HUES64 (cell line): ENCODE results near the gene OSBPL10.

ENCODE experiments used
- H3K27ac ChIP-seq: 2 replicates; pipeline ENCODE4 v1.7.0; 2013; ENCODE audit warnings: low read depth, low read length, inconsistent platforms
- H3K27me3 ChIP-seq: 2 replicates; pipeline ENCODE4 v1.6.1; 2013; ENCODE audit warnings: mild to moderate bottlenecking, low read length; ENCODE audit not compliant: insufficient read depth
- H3K36me3 ChIP-seq: 2 replicates; pipeline ENCODE4 v1.6.1; 2013; ENCODE audit warnings: mild to moderate bottlenecking, low read length; ENCODE audit not compliant: insufficient read depth
- H3K4me1 ChIP-seq: 2 replicates; pipeline ENCODE4 v1.6.1; 2013; ENCODE audit warnings: mild to moderate bottlenecking, low read length, moderate library complexity; ENCODE audit not compliant: insufficient read depth
- H3K4me3 ChIP-seq: 2 replicates; pipeline ENCODE4 v1.5.1; 2013; ENCODE audit warnings: mild to moderate bottlenecking, low read length, moderate library complexity
- H3K9ac ChIP-seq: 2 replicates; pipeline ENCODE4 v1.6.1; 2013; ENCODE audit warnings: mild to moderate bottlenecking, low read depth, low read length
- H3K9me3 ChIP-seq: 2 replicates; pipeline ENCODE4 v1.6.1; 2013; ENCODE audit warnings: low read depth, low read length; ENCODE audit not compliant: insufficient read depth
- WGBS: fragments of 150-250, 120-280 bp; methylation state at CpG from one replicate; pipeline ENCODE4 v1.1.7; 2013; ENCODE audit warnings: missing lambda C conversion rate; 5-methylcytosine and 5-hydroxymethylcytosine counted together

Gene OSBPL10

DNA sequence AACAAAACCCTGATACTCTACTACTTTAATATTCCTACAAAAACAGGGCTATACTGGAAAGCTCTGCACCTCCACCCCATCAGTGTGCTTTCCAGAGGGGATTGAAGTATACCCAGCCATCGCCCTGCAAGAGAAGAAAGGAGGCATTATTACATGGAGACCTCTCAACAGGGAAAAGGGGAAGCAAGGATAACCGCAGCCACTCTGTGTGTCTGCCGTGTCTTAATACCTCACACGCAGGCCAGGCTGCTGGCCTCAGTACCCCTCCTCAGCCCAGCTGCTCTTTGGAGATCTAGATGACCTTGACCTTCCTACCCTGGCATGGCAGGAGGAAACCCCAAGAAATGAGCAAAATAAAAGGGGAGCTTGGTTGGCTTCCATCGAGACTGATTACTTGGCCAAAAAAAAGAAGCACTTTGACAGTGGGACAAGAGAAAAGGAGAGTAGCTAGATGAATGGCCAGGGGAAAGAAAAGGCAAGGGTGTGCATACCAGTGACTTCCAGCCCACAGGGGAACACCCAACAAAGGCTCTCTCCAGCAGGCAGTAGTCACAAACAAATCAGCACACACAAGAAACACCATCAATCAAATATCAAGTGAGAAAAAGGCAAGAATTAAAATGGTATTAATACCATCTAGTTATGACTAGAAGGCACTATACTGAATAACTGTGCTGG lies 318.9 kb downstream of the OSBPL10 start:
- H3K4me3 ChIP-seq: no peak overlapping the region
- 0 out of 2 replicates have a peak, but pooled peaks cover 2% of the 10 kb centered on the region for H3K4me1 ChIP-seq
- WGBS: 89% methylated on average over 5 of the region's 5 CpGs
- H3K9me3 ChIP-seq: no peaks in the 10 kb centered on the region; the same call in 1 of the 2 replicates
- no peak overlapping the region for H3K9ac ChIP-seq
- H3K27me3 ChIP-seq: no peaks in the 10 kb centered on the region
- peaks cover 26% of the 10 kb centered on the region for H3K36me3 ChIP-seq
- no peak overlapping the region for H3K27ac ChIP-seq

DNA sequence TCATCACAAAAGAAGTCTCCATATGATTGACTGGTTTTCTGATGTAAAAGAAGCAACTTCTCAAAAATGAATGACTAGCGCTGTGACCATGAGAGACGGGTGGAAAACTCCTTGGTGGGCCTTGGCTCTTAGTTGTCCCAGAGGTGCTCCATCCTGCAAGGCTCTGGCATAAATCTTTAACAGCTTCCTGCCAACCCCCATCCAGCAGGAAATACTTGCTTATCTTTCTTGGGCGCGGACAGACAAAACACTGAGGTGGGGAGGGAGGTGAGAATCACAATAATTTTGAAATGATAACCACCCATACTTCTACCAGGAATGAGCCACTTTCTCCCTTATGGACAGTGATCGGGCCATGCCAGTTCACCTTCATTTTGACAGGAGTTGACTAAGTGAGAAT lies 319.8 kb downstream of the OSBPL10 start:
- peaks cover 26% of the 10 kb centered on the region for H3K36me3 ChIP-seq
- H3K4me1 ChIP-seq: 0 out of 2 replicates have a peak, but pooled peaks cover 2% of the 10 kb centered on the region

DNA sequence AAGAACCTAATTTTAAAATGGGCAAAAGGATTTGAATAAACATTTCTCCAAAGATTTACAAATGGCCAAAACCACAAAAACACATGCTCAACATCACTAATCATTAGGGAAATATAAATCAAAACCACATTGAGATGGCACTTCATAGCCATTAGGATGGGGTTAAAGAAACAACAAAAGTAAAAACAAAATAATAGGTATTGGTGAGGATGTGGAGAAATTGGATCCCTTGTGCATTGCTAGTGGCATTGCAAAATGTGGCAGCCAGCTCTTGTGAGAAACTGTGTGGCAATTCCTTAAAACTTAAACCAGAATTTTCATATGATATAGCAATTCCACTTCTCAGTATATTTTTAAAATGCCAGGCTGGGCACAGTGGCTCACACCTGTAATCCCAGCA lies 321.8 kb downstream of the OSBPL10 start:
- Histone ChIP-seq H3K9ac (no peak overlapping the region), H3K9me3 (peaks cover 19% of the 10 kb centered on the region; the same call in 1 of the 2 replicates), H3K4me1 (0 out of 2 replicates have a peak, but pooled peaks cover 2% of the 10 kb centered on the region), H3K27ac (no peak overlapping the region), H3K4me3 (no peak overlapping the region), H3K36me3 (peaks cover 25% of the 10 kb centered on the region), H3K27me3 (no peaks in the 10 kb centered on the region)

More for the DNA sequence above, 319.8 kb downstream of the OSBPL10 start:
- Histone ChIP-seq H3K27me3 (no peaks in the 10 kb centered on the region), H3K27ac (no peak overlapping the region), H3K4me3 (no peak overlapping the region), H3K9ac (no peak overlapping the region), H3K9me3 (no peaks in the 10 kb centered on the region; the same call in 1 of the 2 replicates)
- WGBS: 91% methylated on average over 2 of the region's 5 CpGs

DNA sequence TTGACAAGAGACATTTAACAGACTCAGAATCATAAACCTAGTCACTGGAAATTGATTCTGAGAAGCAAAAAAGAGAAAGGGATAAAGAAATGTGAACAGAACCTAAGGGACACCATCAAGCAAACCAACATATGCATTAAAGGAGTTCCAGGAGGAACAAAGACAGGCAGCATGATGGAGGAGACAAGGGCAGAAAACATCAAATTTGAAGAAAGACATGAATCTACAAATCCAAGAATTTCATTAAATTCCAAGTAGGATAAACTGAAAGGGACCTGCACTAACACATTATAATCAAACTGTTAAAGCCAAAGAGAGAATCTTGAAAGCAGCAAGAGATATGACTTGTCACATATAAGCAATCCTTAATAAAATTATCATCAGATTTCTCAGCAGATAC lies 326.1 kb downstream of the OSBPL10 start:
- Histone ChIP-seq H3K9me3 (peaks cover 59% of the 10 kb centered on the region; the same call in 1 of the 2 replicates), H3K4me3 (no peak overlapping the region)

DNA sequence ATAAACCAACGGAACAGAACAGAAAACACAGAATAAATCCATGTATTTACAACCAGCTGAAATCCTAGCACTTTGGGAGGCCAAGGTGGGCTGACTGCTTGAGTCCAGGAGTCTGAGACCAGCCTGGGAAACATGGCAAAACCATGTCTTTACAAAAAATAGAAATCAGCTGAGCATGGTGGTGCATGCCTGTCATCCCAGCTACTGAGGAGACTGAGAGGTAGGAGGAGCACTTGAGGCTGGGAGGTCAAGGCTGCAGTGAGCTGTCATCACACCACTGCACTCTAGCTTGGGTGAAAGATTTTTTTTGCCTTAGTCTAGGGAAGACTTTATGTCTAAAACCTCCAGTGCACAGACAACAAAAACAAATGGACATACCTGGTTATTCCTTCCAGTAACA lies 327.6 kb downstream of the OSBPL10 start:
- Histone ChIP-seq H3K36me3 (peaks cover 2% of the 10 kb centered on the region; the same call in 1 of the 2 replicates), H3K9ac (no peak overlapping the region), H3K4me1 (no peaks in the 10 kb centered on the region), H3K27me3 (no peaks in the 10 kb centered on the region), H3K27ac (no peak overlapping the region), H3K9me3 (peaks cover 71% of the 10 kb centered on the region; the same call in 1 of the 2 replicates), H3K4me3 (no peak overlapping the region)
- 83% methylated on average over 1 of the region's 1 CpG for WGBS

More for the DNA sequence above, 326.1 kb downstream of the OSBPL10 start:
- Histone ChIP-seq H3K4me1 (no peaks in the 10 kb centered on the region), H3K27ac (no peak overlapping the region), H3K9ac (no peak overlapping the region), H3K27me3 (no peaks in the 10 kb centered on the region), H3K36me3 (peaks cover 6% of the 10 kb centered on the region; the same call in 1 of the 2 replicates)

DNA sequence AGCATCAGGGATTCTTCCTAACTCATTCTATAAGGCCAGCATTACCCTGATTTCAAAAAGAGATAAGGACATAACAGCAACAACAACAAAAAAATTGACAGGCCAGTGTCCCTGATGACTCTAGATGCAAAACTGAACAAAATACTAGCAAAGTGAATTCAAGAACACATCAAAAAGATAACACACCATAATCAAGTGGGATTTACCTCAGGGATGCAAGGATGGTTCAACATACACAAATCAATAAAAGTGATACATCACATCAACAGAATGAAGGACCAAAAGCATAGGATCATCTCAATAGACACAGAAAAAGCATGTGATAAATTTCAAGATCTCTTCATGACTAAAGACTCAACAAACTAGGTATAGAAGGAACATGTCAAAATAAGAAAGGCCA lies 328.8 kb downstream of the OSBPL10 start:
- Histone ChIP-seq H3K4me1 (no peaks in the 10 kb centered on the region), H3K27me3 (no peaks in the 10 kb centered on the region), H3K4me3 (no peak overlapping the region), H3K27ac (no peak overlapping the region), H3K9ac (no peak overlapping the region), H3K36me3 (peaks cover 12% of the 10 kb centered on the region), H3K9me3 (peaks cover 82% of the 10 kb centered on the region; the same call in 1 of the 2 replicates)

DNA sequence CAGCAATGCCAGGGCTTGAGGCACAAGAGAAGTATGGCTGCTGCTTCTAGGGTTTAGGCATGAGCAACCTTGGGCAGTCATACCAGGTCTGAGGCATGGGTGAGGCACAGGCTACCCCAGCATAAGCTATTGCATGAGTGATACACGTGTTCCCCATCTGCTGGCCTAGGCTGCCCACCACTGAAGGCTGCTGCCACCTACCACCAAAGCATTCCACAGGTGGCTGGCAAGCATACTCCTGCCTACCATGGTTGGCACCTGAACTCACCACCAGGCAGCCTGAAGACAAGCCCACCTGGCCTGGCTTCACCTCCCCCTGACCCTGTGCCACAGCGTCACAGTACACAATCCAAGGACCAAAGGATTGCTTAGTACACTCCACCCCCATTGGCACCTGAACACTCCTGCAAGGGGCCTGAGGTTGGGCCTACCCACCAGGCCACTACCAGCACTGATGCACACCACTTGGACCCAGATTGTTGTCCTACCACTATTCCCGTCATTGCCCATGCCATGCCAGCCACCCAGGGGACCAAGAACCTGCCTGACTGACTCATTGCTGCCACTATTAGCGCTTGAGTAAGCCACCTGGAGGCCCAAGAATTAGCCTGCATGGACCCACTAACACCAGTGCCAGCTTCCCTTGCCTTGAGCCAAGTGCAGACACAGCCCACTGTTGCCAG lies 332.6 kb downstream of the OSBPL10 start:
- Histone ChIP-seq H3K36me3 (peaks cover 19% of the 10 kb centered on the region), H3K4me3 (no peak overlapping the region), H3K9me3 (peaks cover 60% of the 10 kb centered on the region; the same call in 1 of the 2 replicates)

DNA sequence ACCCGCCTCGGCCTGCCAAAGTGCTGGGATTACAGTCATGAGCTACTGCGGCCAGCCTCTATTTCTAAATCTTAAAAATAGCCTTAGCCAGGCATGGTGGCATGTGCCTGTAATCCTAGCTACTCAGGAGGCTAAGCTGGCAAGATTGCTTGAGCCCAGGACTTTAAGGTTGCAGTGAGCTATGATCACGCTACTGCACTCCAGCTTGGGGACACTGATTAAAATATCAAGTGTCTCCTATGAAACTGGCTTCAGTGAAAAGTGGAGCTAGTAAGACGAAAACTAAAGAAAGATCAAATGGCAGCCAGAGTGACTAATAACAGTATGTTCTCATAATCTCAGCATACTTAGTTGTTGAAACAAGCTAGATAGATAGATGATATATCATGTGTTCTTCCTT lies 335.8 kb downstream of the OSBPL10 start:
- H3K27ac ChIP-seq: no peak overlapping the region
- WGBS: 94% methylated on average over 5 of the region's 5 CpGs
- peaks cover 30% of the 10 kb centered on the region; the same call in 1 of the 2 replicates for H3K9me3 ChIP-seq
- H3K36me3 ChIP-seq: peaks cover 19% of the 10 kb centered on the region
- H3K4me1 ChIP-seq: no peaks in the 10 kb centered on the region
- no peaks in the 10 kb centered on the region for H3K27me3 ChIP-seq
- no peak overlapping the region for H3K4me3 ChIP-seq
- no peak overlapping the region for H3K9ac ChIP-seq

More for the DNA sequence above, 332.6 kb downstream of the OSBPL10 start:
- H3K4me1 ChIP-seq: no peaks in the 10 kb centered on the region
- H3K27ac ChIP-seq: no peak overlapping the region
- H3K9ac ChIP-seq: no peak overlapping the region
- H3K27me3 ChIP-seq: no peaks in the 10 kb centered on the region
- 95% methylated on average over 4 of the region's 4 CpGs for WGBS

DNA sequence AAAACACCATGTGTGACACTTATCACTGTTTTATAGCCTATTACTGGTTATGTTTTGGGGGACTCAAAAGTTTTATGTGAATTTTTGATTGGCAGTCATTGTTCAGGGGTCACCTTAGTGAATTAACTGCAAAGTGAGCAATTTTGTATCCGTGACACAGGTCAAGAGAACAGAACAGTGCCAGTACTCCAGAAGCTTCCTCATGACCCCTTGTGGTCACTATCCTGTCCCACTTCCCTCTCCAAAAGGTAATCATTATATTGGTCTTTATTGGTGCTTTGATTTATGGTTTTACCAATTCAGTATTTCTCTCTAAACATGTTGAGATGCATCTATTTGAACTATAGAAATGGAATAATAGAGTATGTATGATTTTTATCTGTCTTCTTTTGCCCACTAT lies 341.2 kb downstream of the OSBPL10 start:
- Histone ChIP-seq H3K27me3 (no peaks in the 10 kb centered on the region), H3K4me3 (no peak overlapping the region), H3K36me3 (peaks cover 18% of the 10 kb centered on the region), H3K9ac (no peak overlapping the region), H3K9me3 (no peaks in the 10 kb centered on the region), H3K4me1 (no peaks in the 10 kb centered on the region), H3K27ac (no peak overlapping the region)
- 82% methylated on average over 1 of the region's 1 CpG for WGBS

DNA sequence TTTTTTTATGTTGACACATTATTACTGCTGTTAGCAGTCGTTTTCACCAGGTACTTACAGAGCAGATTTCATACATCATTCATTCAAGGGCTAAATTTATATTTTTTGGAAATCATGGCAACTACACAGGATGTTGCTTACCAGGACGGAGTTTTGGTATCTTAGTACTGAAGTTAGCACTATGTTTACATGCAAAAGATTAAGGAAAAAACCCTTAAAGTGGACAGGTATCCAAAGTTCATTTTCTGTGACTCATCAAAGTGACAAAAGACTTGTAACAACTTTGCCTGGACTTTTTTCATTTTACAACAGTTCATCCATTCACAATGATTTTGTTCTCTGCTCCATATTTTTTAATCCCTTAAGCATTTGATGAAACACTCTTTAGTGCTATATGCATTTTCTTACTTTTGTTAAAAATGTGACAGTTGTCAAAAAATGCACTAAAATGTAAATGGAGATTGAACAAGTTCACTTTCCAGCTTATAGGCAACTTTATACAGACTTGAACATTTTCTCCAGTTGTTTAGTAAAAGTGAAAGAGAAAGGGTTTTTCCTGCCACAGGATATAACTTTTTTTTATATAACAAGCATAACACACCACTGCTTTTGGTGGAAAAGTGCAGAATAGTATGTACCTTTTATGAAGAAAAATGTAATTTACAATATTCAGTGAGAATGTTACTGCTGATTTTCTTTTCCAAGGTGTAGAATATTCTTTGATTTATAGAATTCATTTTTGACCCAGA lies 344.2 kb downstream of the OSBPL10 start:
- no peaks in the 10 kb centered on the region for H3K9me3 ChIP-seq
- H3K4me1 ChIP-seq: no peaks in the 10 kb centered on the region
- peaks cover 46% of the 10 kb centered on the region for H3K36me3 ChIP-seq
- no peak overlapping the region for H3K27ac ChIP-seq
- H3K9ac ChIP-seq: no peak overlapping the region
- WGBS: 80% methylated on average over 2 of the region's 2 CpGs
- H3K4me3 ChIP-seq: no peak overlapping the region
- no peaks in the 10 kb centered on the region for H3K27me3 ChIP-seq

DNA sequence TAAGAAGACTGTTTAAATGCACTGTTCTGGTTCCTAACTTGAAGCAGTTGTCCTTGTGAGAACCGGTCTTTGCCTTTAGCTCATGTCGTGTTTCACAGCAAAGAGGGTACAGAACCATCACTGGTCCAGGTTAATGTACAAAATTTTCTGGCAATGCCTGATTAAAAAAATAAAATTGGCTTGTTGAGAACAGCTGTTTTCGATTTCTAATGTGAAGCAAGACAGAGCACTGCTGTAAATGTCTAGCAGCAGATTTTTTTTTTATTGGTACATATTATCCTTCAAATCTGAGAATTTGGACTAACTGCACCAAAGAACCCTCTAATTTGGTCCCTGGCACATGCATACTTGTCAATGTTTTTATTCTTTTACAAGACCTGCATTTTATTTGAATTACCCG lies 345.0 kb downstream of the OSBPL10 start:
- Histone ChIP-seq H3K27ac (no peak overlapping the region), H3K9ac (no peak overlapping the region), H3K27me3 (no peaks in the 10 kb centered on the region), H3K4me1 (no peaks in the 10 kb centered on the region), H3K9me3 (no peaks in the 10 kb centered on the region), H3K36me3 (peaks cover 53% of the 10 kb centered on the region), H3K4me3 (no peak overlapping the region)
- 94% methylated on average over 3 of the region's 4 CpGs for WGBS
